NCI-H510A treated with DMSO at 0.1 percent for 48 hours (cell line): Measurements from ENCODE around the gene BCAN.
A peak's percentile ranks its signal among the peaks of the same experiment; 100 is the strongest.

Experiments used
- DNase-seq: peaks from one replicate; lab custom pipeline; 2025; lab: John Stamatoyannopoulos, UW

The BCAN gene

GRCh38 chr1:156644640-156645039 is 2.7 kb downstream of the BCAN start:
- no peak for DNase-seq

GRCh38 chr1:156645056-156645455 is 3.1 kb downstream of the BCAN start:
- no peak for DNase-seq

GRCh38 chr1:156645666-156646065 is 3.7 kb downstream of the BCAN start:
- DNase-seq, result no peak

- no peak for DNase-seq
Measured at GRCh38 chr1:156646738-156647211, 4.9 kb downstream of the BCAN start.

DNA sequence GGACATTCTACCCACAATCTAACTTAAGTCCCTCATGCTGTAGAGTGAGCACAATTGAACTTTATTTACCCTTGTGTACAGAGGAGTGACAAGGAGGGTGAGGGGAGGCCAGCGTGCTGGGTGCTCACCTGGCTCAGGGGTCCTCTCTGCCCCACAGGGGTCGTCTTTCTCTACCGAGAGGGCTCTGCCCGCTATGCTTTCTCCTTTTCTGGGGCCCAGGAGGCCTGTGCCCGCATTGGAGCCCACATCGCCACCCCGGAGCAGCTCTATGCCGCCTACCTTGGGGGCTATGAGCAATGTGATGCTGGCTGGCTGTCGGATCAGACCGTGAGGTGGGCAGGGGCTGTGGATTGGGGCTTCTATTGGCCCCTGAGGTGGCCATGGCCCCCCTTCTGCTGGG is 5.4 kb downstream of the BCAN start:
- DNase-seq, result no peak

- DNase-seq, result no peak
Measured at GRCh38 chr1:156648496-156648895, 6.6 kb downstream of the BCAN start.

DNA sequence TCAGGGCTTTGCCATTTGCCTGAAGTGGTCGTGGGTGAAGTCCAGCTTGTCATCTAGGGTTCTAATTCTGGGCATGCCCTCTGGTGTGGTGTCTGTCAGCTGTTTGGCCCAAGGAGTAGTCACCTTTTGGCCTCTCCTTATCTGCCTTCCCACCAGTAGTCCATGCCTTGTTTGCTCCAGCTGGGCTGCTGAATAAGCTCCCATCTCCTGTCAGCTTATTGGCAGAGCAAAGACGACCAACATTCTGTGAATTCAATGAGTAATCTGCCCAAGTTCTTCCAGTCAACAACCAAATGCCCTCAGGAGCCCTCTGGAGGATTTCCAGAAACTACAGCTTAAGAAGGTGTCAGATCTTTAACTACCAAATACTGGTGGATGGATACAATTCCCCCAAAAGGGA is 7.0 kb downstream of the BCAN start:
- no peak for DNase-seq

DNA sequence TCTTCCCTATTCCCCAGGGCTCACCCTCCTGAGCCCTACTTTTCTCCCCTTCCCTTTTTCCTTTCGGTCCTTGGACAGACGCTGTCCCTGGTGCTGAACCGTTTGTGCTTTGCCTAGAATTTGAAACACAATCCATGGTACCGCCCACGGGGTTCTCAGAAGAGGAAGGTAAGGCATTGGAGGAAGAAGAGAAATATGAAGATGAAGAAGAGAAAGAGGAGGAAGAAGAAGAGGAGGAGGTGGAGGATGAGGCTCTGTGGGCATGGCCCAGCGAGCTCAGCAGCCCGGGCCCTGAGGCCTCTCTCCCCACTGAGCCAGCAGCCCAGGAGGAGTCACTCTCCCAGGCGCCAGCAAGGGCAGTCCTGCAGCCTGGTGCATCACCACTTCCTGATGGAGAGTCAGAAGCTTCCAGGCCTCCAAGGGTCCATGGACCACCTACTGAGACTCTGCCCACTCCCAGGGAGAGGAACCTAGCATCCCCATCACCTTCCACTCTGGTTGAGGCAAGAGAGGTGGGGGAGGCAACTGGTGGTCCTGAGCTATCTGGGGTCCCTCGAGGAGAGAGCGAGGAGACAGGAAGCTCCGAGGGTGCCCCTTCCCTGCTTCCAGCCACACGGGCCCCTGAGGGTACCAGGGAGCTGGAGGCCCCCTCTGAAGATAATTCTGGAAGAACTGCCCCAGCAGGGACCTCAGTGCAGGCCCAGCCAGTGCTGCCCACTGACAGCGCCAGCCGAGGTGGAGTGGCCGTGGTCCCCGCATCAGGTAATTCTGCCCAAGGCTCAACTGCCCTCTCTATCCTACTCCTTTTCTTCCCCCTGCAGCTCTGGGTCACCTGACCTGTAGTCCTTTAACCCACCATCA is 10.4 kb downstream of the BCAN start:
- no peak for DNase-seq

- no peak for DNase-seq
Measured at GRCh38 chr1:156652992-156653355, 11.1 kb downstream of the BCAN start.

- no peak for DNase-seq
Measured at GRCh38 chr1:156654700-156655099, 12.8 kb downstream of the BCAN start.

DNA sequence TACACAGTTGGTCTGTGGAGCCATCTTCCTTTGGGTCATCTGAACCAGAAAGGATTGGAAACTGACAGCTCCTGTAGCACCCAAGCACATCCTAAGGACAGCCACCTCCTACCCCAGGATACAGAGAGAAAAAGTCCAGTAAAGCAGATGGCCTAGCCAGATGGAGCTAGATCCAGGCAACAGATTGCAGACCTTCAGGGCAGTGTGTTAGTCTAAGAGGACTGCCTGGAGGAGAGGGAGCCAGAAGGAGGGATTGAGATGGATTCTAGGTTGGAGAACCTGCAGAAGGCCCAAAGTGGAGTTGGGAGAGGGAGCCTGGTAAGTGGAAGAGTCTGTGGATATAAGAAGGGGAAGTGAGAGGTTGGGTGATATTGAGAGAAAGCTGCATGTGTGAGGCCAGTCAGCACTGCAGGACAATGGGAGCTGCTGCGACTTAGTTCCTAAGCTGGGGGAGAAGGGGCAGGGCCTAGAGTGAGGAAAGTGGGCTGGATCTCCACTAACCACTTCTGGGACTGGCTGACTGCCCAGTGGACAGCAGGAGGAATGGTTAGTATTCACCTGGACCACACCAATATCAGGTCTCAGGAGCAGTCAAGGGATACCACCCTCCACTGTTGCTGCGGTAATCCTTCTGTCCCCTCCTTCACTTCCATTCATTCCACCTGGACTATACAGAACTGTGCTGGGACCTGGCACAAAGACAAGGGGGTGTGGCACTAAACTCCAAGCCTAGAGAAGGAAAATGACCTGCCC is 13.4 kb downstream of the BCAN start:
- DNase-seq, result no peak

- DNase-seq, result no peak
Measured at GRCh38 chr1:156655904-156656516, 14.1 kb downstream of the BCAN start.

- DNase-seq, result peak; percentile 61
Measured at GRCh38 chr1:156656806-156657740, 15.2 kb downstream of the BCAN start.

DNA sequence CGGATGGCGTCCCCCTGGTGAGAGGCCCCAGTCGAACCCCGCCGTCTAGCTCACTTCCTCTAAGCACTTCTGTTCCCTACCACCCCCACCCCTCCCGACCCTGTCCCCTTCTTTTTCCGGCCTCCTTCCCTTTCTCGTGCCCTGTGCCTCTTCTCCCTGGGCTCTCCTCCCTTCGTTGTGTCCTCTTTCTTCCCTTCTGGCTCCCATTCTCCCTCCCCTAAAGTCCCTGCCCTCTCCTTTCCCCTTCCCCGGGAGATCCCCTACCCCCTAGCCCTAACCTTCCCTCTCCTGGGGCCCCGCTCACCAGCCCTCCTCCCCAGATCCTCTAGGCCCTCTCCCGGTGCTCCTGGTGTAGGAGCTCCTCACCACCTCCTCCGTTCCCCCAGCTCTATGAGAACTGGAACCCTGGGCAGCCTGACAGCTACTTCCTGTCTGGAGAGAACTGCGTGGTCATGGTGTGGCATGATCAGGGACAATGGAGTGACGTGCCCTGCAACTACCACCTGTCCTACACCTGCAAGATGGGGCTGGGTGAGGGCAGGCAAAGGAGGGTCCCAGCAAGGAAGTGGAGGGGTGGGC is 15.9 kb downstream of the BCAN start:
- no peak for DNase-seq

DNA sequence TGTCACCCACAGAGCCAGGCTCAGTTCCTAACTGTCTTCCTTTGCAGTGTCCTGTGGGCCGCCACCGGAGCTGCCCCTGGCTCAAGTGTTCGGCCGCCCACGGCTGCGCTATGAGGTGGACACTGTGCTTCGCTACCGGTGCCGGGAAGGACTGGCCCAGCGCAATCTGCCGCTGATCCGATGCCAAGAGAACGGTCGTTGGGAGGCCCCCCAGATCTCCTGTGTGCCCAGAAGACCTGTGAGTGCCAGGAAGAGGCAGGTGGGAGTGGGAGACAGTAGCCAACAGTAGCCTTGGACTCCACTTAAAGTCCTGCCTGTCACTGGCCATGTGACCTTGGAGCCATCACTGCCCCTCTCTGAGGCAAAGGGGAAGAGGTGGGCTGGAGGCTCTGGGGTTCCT is 16.6 kb downstream of the BCAN start:
- no peak for DNase-seq

GRCh38 chr1:156658945-156659574 is 17.1 kb downstream of the BCAN start:
- DNase-seq, result no peak

DNA sequence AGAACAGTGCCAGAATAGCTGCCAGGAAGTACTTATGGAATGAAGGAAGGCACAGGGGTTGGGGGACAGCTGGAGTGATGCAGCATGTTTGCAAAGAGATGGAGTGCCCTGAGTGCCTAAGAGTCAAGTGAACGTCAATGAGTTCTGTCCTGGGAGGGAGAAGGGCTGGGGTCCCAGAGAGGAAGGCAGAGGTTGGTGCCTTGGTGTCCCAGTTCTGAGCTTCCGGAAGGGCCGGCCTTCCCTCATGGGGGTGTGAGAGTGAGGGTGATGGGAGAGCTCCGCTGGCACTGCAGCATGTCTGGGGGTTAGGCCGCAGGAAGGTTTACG is 17.7 kb downstream of the BCAN start:
- DNase-seq, result no peak

- peak; percentile 92 for DNase-seq
Measured at GRCh38 chr1:156659988-156660751, 18.3 kb downstream of the BCAN start.

DNA sequence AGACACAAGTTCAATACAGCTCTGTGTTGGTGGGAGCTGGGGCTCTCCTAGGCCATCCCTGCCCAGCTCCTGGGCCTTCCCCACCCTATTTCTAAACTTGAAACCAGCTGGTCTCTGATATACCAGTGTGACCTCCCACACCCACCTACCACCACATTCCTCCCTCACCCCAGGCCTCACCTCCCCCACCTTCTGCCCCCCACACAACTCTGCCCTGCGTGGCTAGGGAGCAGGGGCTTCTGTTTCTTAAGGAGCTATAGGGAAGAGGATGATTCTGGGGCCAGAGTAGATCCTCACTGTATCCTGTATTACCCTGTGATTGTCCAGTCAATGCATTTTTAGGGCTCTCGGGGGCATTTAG is 18.8 kb downstream of the BCAN start:
- DNase-seq, result no peak
